Lower lobe of right lung (tissue), 2 donors: ENCODE data around the gene NUDT7. TPM values are rescaled to one million over a fixed set of nuclear protein-coding genes. Genes with fewer than 3 reads are reported as not detected.

Source experiments
- ATAC-seq, 2 donors: fragments of 200-7000 bp; cut with Tn5 transposase; one replicate each; pipeline ENCODE4 v1.9.1; 2020 to 2022; ENCODE audit warnings: mild to moderate bottlenecking in 2 of 2, moderate library complexity in 2 of 2
- DNase-seq: peaks from one replicate; pipeline ENCODE4 v3.0.0-alpha.2; 2020
- H3K27ac ChIP-seq: fragments of 200-600 bp; one replicate; pipeline ENCODE4 v1.8.0; 2022
- H3K27me3 ChIP-seq: fragments of 200-600 bp; one replicate; pipeline ENCODE4 v1.8.0; 2022; ENCODE audit warnings: low read depth
- H3K36me3 ChIP-seq: fragments of 200-600 bp; one replicate; pipeline ENCODE4 v1.8.0; 2022; ENCODE audit warnings: mild to moderate bottlenecking
- H3K4me1 ChIP-seq: fragments of 200-600 bp; one replicate; pipeline ENCODE4 v1.8.0; 2022
- H3K4me3 ChIP-seq: fragments of 200-600 bp; one replicate; pipeline ENCODE4 v1.8.0; 2022; ENCODE audit warnings: mild to moderate bottlenecking
- H3K9me3 ChIP-seq: fragments of 200-600 bp; one replicate; pipeline ENCODE4 v1.8.0; 2022
- intact Hi-C: fragments of 100-400 bp; cut with DNase I; formaldehyde crosslinking; loops from one replicate; pipeline ENCODE4 v1.11.0; 2022
- total RNA-seq: library from RNA; stranded (reverse); fragmentation: NEBNext Ultra II Directional; extraction: Animal tissue kit (Norgen Biotek cat#: 25700); gene quantifications from one replicate; pipeline ENCODE4 v1.2.1, GENCODE V29; 2021
- TF ChIP-seq, protein P1 (sequence below): fragments of 200-600 bp; IDR thresholded peaks from one replicate; pipeline ENCODE4 v1.8.0; 2022; ENCODE audit warnings: antibody characterized with exemption, mild to moderate bottlenecking
- donor health status: DM: no; HTN: yes; CAD: no; lungs with severe emphysema.

Gene NUDT7
- total RNA-seq, 1 donor from 2014 or later, result 9.2 TPM

DNA sequence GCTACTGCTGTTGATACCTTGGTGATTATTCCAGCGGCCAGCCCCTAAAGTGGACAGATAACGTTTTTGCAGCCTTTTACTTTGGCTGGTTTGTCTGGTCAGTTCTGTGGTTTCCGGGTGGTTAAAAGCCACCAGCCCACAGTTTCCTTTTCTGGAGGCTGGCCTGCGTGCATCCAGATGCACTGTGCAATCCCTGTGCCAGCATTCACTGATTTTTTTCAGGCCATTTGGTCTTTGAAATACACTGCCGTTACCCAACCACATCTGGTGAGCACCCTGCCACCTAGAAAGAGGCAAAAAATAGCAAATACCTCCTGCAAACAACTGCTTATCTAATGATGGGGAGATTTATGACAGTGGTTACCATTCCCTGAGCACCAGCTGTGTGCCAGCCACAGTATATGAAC lies 797 bp downstream of the NUDT7 start:
- Histone ChIP-seq H3K9me3 (no peaks in the 10 kb centered on the region), H3K27me3 (no peaks in the 10 kb centered on the region), H3K36me3 (no peaks in the 10 kb centered on the region), H3K4me3 (peak overlapping the region; percentile 84), H3K27ac (peak overlapping the region; percentile 92), H3K4me1 (peaks cover 12% of the 10 kb centered on the region)
- TF ChIP-seq, protein P1, sequence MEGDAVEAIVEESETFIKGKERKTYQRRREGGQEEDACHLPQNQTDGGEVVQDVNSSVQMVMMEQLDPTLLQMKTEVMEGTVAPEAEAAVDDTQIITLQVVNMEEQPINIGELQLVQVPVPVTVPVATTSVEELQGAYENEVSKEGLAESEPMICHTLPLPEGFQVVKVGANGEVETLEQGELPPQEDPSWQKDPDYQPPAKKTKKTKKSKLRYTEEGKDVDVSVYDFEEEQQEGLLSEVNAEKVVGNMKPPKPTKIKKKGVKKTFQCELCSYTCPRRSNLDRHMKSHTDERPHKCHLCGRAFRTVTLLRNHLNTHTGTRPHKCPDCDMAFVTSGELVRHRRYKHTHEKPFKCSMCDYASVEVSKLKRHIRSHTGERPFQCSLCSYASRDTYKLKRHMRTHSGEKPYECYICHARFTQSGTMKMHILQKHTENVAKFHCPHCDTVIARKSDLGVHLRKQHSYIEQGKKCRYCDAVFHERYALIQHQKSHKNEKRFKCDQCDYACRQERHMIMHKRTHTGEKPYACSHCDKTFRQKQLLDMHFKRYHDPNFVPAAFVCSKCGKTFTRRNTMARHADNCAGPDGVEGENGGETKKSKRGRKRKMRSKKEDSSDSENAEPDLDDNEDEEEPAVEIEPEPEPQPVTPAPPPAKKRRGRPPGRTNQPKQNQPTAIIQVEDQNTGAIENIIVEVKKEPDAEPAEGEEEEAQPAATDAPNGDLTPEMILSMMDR, result no peak
- DNase-seq, result no peak
- peak in 1 of 2 donors; percentile 21 for ATAC-seq
- intact Hi-C loops, result no loop called here

DNA sequence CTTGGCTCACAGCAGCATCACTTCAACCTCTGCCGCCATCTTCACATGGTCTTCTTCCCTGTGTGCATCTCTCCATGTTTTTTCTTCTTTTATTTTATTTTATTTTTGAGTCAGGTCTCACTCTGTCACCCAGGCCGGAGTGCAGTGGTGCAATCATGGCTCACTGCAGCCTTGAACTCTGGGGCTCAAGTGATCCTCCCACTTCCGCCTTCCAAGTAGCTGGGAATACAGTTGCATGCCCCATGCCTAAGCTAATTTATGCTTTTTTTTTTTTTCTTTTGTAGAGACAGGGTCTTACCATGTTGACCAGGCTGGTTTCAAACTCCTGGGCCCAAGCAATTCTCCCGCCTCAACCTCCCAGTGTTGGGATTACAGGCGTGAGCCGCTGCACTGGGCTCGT lies 1.9 kb downstream of the NUDT7 start:
- intact Hi-C loops, result no loop called here
- TF ChIP-seq, protein P1, result no peak
- no peak overlapping the region for H3K27ac ChIP-seq

DNA sequence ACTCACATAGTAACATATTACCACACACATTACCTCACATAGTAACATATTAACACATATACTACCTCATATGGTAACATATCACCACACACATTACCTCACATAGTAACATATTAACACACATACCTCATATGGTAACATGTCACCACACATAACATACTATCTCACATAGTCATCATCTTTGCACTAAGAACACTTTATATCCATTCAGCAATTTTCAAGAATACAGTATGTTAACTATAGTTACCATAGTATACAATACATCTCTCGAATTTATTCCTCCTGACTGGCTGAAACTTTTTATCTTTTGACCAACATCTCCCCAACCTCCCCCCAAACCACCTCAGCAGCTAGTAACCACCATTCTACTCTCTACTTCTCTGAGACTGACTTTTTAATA lies 7.6 kb downstream of the NUDT7 start:
- Histone ChIP-seq H3K9me3 (no peaks in the 10 kb centered on the region), H3K36me3 (no peaks in the 10 kb centered on the region), H3K27ac (no peak overlapping the region), H3K4me1 (no peaks in the 10 kb centered on the region), H3K27me3 (no peaks in the 10 kb centered on the region), H3K4me3 (no peak overlapping the region)
- ATAC-seq (no peak), DNase-seq (no peak)
- intact Hi-C loops, result no loop called here
- TF ChIP-seq, protein P1, result no peak

More for the DNA sequence above, 1.9 kb downstream of the NUDT7 start:
- Histone ChIP-seq H3K27me3 (no peaks in the 10 kb centered on the region), H3K4me1 (peaks cover 12% of the 10 kb centered on the region), H3K9me3 (no peaks in the 10 kb centered on the region), H3K36me3 (no peaks in the 10 kb centered on the region), H3K4me3 (no peak overlapping the region)
- DNase-seq (no peak), ATAC-seq (no peak)

DNA sequence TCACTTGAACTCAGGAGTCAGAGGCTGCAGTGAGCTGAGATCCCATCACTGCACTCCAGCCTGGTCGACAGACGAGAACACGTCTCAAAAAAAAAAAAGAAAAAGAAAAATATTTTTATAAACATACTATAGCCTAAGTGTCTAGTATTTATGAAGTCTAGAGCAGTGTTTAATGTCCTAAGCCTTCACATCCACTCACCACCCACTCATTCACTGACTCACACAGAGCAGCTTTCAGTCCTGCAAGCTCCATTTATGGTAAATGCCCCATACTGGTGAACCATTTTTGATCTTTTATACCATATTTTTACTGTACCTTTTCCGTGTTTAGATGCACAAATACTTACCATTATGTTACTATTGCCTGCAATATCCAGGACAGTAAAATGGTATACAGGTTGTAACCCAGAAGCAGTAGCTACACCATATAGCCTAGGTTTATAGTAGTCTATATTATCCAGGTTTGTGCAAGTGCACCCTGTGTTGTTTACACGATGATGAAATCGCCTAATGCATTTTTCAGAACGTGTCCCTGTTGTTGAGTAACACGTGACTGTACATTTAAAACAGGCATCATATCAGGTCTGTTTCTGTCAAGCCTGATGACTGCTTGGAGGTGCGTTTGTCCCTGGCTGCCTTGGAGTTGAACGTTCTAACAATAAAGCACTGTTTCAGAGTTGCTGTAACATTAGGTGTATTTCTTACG lies 10.1 kb downstream of the NUDT7 start:
- no peaks in the 10 kb centered on the region for H3K27me3 ChIP-seq
- H3K4me3 ChIP-seq, result no peak overlapping the region
- ATAC-seq, result no peak
- TF ChIP-seq, protein P1, result no peak
- no peaks in the 10 kb centered on the region for H3K36me3 ChIP-seq
- intact Hi-C loops, result no loop called here
- no peaks in the 10 kb centered on the region for H3K4me1 ChIP-seq
- DNase-seq, result no peak
- H3K9me3 ChIP-seq, result no peaks in the 10 kb centered on the region
- no peak overlapping the region for H3K27ac ChIP-seq

DNA sequence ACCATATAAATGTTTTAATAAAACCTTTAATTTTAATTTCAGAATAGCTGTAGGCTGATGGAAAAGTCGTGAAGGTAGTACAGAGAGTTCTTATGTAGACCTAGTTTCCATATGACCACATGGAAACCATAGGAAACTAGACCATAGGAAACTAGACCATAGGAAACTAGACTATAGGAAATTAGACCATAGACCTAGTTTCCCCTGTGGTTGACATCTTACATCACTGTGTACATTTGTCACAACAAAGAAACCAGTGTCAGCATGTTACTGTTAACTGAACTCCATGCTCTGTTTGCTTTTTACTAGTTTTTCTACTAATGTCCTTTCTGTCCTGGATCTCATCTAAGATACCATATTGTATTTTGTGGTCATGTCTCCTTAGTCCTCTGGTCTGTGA lies 14.6 kb downstream of the NUDT7 start:
- TF ChIP-seq, protein P1, result no peak
- intact Hi-C loops, result no loop called here
- Histone ChIP-seq H3K9me3 (no peaks in the 10 kb centered on the region), H3K27ac (no peak overlapping the region), H3K27me3 (no peaks in the 10 kb centered on the region), H3K36me3 (no peaks in the 10 kb centered on the region), H3K4me3 (no peak overlapping the region), H3K4me1 (no peaks in the 10 kb centered on the region)
- ATAC-seq (no peak), DNase-seq (no peak)
